SK-N-DZ (cell line): ENCODE data around the gene SCN9A.
"Not testable (repeated sequence)": the region's sequence is repeated elsewhere in the genome, so short reads cannot be mapped to it uniquely, and the experiment has no call there.

Source experiments
- DNase-seq: peaks from one replicate; pipeline ENCODE4 v3.0.0-alpha.2; 2015; ENCODE audit warnings: low spot score

Gene SCN9A

GRCh38 chr2:166375195-166375735 is 479 bp downstream of the SCN9A start:
- DNase-seq, result no peak

DNA sequence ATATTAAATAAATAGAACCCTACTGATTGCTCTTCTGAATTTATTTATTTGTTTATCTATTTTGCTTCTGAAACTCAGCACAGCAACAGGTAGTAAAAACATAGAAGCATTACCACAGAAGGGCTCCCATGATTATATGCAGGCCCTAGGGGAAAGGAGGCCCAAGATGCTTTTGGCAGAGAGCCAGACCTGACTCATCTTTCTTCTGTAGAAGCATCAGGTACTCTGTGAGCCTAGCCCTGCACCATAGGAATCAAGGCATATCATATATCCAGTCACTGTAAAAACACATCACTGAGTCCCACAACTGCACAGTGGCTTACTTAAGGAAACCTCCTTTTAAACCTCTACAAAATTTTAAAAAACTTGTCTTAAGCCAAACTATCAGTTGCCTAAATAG is 1.8 kb downstream of the SCN9A start:
- DNase-seq, result peak; percentile 82

- no peak for DNase-seq
Measured at GRCh38 chr2:166373539-166373938, 2.2 kb downstream of the SCN9A start.

DNA sequence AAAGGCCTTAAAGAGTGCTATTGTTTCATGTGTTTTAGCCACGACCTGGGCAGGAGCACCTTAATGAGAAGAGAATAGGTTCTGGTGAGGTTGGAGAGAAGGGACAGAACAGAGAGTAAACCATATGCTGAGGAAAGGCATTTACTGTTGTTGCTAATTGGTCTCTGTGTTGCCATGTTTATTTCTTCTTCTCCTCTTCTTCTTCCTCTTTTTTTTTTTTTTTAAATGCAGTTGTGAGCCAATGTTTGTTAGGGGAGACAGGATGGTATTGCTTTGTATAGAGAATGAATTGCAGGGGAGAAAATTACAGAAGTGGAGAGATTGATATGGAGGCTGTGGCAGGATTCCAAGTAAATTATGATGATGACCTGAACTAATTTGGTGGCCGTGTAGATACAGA is 2.6 kb downstream of the SCN9A start:
- no peak for DNase-seq

- DNase-seq, result no peak
Measured at GRCh38 chr2:166372046-166372445, 3.7 kb downstream of the SCN9A start.

GRCh38 chr2:166365803-166366420 is 9.8 kb downstream of the SCN9A start:
- DNase-seq, result no peak

- DNase-seq, result no peak
Measured at GRCh38 chr2:166365239-166365638, 10.5 kb downstream of the SCN9A start.

DNA sequence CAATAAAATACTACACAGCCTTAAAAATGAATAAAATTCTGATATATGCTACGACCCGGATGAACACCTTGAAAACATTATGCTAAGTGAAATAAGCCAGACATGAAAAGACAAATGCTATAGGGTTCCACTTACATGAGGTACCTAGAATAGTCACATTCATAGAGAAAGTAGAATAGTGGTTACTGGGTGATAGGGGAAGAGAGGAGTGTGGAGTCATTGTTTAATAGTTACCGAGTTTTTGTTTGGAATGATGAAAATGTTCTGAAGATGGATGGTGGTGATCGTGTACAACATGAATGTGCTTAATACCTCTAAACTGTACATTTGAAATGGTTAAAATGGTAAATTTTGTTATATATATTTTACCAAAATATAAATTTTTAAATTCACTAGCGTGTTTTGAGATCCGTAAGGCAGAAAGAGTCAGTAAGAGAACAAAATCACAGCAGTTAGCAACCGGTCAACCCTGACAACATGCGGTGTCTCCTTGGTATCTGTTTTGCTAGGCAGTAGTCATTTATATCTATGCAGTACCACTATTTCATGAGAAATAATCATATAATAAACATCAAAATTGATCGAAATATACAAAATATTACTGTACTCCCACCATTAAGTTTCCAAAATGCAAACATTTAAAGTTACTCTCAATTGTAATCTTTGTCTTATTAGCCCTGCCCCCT is 11.1 kb downstream of the SCN9A start:
- no peak for DNase-seq

DNA sequence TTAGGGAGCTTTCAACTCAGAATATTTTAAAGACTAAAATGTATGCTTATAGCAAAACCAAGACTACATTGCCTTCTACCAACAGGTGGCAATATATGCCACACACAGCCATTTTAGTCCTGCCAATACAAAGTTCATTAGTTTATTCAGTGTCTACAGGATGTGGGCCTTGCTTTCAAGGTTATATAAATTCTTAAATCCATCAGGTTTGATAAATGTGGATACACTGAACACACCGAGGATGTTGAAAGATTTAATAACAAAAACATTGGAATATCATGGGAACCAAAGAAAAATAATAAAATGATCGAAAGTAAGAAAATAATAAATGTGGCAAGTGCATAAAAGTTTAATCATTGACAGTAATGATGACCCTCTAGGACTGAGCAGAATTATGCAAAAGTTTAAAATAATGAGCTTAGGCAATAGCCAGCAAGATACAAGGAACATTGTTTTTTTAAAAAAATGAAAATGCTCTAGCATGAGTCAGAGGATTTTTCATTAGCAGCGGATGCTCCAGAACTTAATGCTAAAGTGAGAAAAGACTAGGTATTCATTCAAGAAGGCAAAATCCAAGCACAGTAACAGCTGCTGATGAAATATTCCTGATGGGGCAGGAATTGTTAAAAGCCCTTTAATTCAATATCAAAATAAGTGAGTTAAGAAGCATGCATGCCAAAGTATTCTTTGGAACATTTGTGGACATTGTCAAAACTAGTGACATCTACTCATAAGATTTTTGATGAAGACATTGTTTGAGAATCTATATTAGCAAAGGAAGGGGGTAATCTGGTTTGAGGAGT is 14.2 kb downstream of the SCN9A start:
- no peak for DNase-seq

- DNase-seq, result no peak
Measured at GRCh38 chr2:166360906-166361305, 14.8 kb downstream of the SCN9A start.

DNA sequence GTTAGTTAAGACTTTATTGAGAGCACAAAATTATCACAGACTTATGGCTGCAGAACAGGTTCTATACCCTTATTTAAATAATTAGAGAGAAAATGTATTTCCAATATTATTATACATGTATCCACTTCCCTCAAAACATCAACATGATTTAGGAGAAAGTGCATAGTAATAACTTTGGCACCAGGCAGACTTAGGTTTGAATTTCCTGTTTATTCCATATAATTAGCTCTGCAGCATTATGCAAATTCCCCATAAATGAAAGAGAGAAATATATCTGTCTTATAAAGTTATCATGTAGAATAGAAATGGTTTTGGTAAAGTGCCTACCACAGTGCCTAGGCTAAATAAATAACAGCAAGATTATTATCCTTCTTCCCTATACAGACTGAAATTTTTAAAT is 15.3 kb downstream of the SCN9A start:
- DNase-seq, result no peak

GRCh38 chr2:166357950-166358321 is 17.8 kb downstream of the SCN9A start:
- not testable (repeated sequence) for DNase-seq

DNA sequence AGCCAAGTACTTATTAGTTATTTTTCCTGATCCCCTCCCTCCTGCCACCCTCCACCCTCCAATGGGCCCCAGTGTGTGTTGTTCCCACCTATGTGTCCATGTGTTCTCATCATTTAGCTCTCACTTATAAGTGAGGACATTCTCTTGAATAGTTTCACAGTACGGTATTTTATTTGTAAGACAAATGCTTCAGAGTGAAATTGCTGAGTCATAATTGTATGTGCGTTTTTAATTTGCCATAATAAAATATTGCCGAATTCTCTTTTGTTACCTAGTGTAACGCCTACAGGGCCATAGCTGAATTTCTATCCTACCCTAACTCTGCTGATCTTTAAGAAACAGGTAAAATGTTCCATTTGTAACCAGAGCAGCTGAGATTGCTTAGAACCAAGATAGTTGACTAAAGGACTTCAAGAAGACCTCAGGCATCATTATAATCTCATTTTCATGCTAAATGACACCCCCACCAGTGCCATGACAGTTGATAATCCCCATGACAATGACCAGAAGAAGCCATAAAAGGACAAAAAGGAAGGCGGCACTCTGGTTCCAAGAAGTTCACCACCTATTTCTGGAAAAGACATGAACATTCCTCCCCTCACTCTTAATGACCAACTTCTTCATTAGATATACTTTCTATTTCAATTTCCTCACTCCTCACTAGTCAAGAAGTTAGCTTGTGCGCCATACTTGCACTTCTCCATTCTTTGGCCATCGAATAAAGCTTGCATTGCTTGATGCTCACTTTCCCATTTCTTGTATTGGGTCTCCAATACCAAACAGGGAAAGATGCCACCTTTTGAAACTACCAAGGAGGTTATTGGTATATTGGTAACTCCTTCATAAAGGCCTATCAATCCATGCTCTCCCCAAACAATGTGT is 18.4 kb downstream of the SCN9A start:
- no peak for DNase-seq

GRCh38 chr2:166351319-166351718 is 24.4 kb downstream of the SCN9A start:
- DNase-seq, result peak; percentile 47

DNA sequence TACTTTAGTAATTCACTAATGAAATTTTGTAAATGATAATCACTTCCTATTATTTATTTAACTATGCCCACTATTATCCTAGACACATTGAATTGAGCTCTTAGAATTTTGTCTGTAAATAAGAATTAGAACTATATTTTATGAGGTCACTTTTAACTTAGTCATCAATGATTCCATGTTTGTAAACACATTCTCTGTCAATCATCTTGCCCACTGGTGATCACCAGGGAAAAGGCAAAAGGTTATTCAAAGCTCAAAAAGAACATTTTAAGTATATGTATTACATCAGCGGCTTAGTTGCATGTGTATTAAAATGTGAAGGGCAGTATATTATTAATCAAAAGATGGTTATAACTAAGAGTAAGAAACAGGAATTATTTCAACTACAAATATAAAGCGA is 25.2 kb downstream of the SCN9A start:
- no peak for DNase-seq

GRCh38 chr2:166344286-166345113 is 31.2 kb downstream of the SCN9A start:
- peak; percentile 93 for DNase-seq

GRCh38 chr2:166343467-166343866 is 32.3 kb downstream of the SCN9A start:
- peak; percentile 38 for DNase-seq

GRCh38 chr2:166341426-166341825 is 34.3 kb downstream of the SCN9A start:
- no peak for DNase-seq

- peak; percentile 47 for DNase-seq
Measured at GRCh38 chr2:166338831-166339339, 36.9 kb downstream of the SCN9A start.

DNA sequence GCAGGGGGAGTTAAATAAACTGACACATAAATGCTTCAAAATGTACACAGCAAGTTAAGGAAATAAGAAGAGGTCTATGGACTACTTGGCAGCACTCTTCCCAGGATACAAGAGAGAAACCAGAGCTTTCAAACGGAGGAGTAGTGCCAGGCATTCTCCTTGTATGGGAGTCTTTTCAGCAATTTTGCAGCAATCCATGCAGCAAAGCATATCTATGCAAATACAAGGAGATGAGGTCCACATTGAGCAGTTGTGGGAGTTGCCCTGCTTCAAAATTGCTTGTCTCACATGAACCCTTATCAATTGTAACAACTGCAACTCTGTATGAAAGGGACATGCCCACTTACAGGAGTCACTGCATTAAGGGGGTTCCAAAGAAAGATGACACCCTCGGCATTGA is 37.8 kb downstream of the SCN9A start:
- DNase-seq, result no peak
